ENCODE measurements around the gene IL20.
A peak's percentile ranks its signal among the peaks of the same experiment; 100 is the strongest.

Gene IL20

GRCh38 chr1:206905295-206906164 is 40.1 kb downstream of the IL20 start:
- DNase-seq: peak; percentile 65

GRCh38 chr1:206907304-206907991 is 42.0 kb downstream of the IL20 start:
- DNase-seq: no peak

- no peak for DNase-seq
These were observed 42.6 kb downstream of the IL20 start for GRCh38 chr1:206908038-206908437.

- no peak for DNase-seq
These were observed 43.9 kb downstream of the IL20 start for GRCh38 chr1:206909161-206909882.

GRCh38 chr1:206909883-206910318 is 44.5 kb downstream of the IL20 start:
- DNase-seq: no peak

- DNase-seq: peak; percentile 48
These were observed 45.7 kb downstream of the IL20 start for GRCh38 chr1:206911064-206911663.

- DNase-seq: peak; percentile 26
These were observed 47.1 kb downstream of the IL20 start for GRCh38 chr1:206912445-206913095.

- DNase-seq: no peak
These were observed 48.5 kb downstream of the IL20 start for GRCh38 chr1:206913766-206914537.

GRCh38 chr1:206915030-206915735 is 49.8 kb downstream of the IL20 start:
- DNase-seq: no peak

GRCh38 chr1:206916000-206916709 is 50.7 kb downstream of the IL20 start:
- no peak for DNase-seq

GRCh38 chr1:206918076-206918475 is 52.7 kb downstream of the IL20 start:
- no peak for DNase-seq

All from amniotic stem cell (primary cell).